ENCODE results near the gene TPPP. TPM values are rescaled to one million over a fixed set of nuclear protein-coding genes. Genes with fewer than 3 reads are reported as not detected.

TPPP gene
- total and polyA plus RNA-seq, 2 of the 13 experiments (the other 11 are each of a cell fraction or from before 2014, with no cell fraction given), result 0.07 TPM; not detected in 1

GRCh38 chr5:611731-612486 is 81.2 kb downstream of the TPPP start, which contains the start of gene CEP72 (continued):
- TF ChIP-seq KDM2A (CRISPR knock-in tag; IDR thresholded peaks at IDR 0.05; ENCODE audit: borderline replicate concordance, low read depth) (peak; percentile 41; the same call in 1 of the 2 replicates), MXI1 (IDR thresholded peaks at IDR 0.05; ENCODE audit: borderline replicate concordance, low read depth, low read length) (peak; percentile 40; the same call in 1 of the 3 replicates), ARID4A (CRISPR knock-in tag; IDR thresholded peaks at IDR 0.05; ENCODE audit: borderline replicate concordance) (peak; percentile 80), POLR2AphosphoS5 (IDR thresholded peaks at IDR 0.05; ENCODE audit: low read depth, low read length) (peak; percentile 64), MYPOP (CRISPR knock-in tag; IDR thresholded peaks at IDR 0.05) (no peak), MATR3 (CRISPR knock-in tag; IDR thresholded peaks at IDR 0.05) (no peak), HOXA3 (CRISPR knock-in tag; IDR thresholded peaks at IDR 0.05) (peak; percentile 32), PRDM10 (CRISPR knock-in tag; IDR thresholded peaks at IDR 0.05; ENCODE audit: low read depth) (peak; percentile 97), SIN3B (IDR thresholded peaks at IDR 0.05; ENCODE audit: low read length) (peak; percentile 77; the same call in 1 of the 2 replicates), TAF15 (IDR thresholded peaks at IDR 0.05; ENCODE audit: low read depth, low read length, poor library complexity, severe bottlenecking) (no peak), TBX3 (IDR thresholded peaks at IDR 0.05; ENCODE audit: borderline replicate concordance) (no peak), ZNF777 (CRISPR knock-in tag; IDR thresholded peaks at IDR 0.05) (peak; percentile 90), ZBTB10 (CRISPR knock-in tag; IDR thresholded peaks at IDR 0.05; ENCODE audit: borderline replicate concordance) (no peak), SIN3A (IDR thresholded peaks at IDR 0.05; ENCODE audit: borderline replicate concordance, low read depth, low read length) (peak; percentile 77; the same call in 1 of the 2 replicates), ZBTB20 (CRISPR knock-in tag; IDR thresholded peaks at IDR 0.05; ENCODE audit: borderline replicate concordance, low read depth) (no peak)
- TF ChIP-seq, protein P1, sequence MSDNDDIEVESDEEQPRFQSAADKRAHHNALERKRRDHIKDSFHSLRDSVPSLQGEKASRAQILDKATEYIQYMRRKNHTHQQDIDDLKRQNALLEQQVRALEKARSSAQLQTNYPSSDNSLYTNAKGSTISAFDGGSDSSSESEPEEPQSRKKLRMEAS (IDR thresholded peaks at IDR 0.05), result peak; percentile 36; the same call in 1 of the 2 replicates

All from HepG2 (cell line).